Activated naive CD4-positive, alpha-beta T cell (primary cell): ENCODE measurements around the gene TAPBPL.
"Not testable (repeated sequence)": the region's sequence is repeated elsewhere in the genome, so short reads cannot be mapped to it uniquely, and the experiment has no call there.

ENCODE experiments used
- DNase-seq, 4 experiments: peaks; one replicate each; lab custom pipeline; 2025; lab: John Stamatoyannopoulos, UW

TAPBPL gene

DNA sequence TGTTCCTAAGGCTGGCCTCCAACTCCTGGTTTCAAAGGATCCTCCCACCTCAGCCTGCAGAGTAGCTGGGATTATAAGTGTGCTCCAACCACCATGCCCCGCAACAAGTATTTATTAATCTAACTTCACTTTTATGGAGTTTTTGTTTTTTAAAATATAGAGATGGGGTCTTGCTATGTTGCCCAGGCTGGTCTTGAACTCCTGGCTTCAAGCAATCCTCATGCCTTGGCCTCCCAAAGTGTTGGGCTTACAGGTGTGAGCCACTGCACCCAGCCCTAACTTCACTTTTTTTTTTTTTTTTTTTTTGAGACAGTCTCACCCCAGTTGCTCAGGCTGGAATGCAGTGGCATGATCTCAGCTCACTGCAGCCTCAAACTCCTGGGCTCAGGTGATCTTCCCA, 38.8 kb downstream of the TAPBPL start:
- not testable (repeated sequence) for DNase-seq

DNA sequence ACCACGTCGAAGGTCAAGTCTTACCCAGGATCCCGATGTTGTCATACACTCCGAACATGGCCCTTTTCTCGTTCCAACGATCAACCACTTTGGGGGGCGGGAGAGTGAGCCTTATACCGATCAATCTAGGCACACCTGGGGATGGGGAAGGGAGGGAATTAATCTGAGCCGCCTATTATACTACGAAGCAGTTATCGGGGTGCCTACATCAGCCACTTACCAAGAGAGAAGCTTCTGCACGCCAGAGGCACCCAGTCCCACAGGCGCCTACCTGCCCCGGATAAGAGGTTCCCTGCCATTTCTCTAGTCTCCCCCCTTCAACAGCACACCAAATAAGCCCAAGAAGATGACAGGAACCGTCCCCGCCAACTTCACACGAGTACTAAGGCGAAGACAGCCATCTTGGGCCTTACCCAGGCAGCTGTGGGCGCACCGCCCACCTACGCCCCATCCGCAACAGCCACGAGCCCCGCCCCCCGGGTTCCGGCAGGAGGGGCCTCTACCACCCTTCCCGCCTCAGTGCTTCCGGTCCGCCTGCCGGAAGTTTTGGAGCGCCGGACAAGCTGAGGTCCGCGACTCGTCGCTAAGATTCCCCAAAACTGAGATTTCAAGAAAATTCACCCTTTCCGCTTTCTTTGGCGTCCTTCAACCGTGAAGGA, 41.1 kb downstream of the TAPBPL start, which contains the start of gene MRPL51:
MRPL51 (minus strand) TSS at position 425 of the 659 bp plus-strand sequence; CDS start at position 299, 126 bp downstream.
- peak; percentile 81 to 96 (median 90) for DNase-seq

DNA sequence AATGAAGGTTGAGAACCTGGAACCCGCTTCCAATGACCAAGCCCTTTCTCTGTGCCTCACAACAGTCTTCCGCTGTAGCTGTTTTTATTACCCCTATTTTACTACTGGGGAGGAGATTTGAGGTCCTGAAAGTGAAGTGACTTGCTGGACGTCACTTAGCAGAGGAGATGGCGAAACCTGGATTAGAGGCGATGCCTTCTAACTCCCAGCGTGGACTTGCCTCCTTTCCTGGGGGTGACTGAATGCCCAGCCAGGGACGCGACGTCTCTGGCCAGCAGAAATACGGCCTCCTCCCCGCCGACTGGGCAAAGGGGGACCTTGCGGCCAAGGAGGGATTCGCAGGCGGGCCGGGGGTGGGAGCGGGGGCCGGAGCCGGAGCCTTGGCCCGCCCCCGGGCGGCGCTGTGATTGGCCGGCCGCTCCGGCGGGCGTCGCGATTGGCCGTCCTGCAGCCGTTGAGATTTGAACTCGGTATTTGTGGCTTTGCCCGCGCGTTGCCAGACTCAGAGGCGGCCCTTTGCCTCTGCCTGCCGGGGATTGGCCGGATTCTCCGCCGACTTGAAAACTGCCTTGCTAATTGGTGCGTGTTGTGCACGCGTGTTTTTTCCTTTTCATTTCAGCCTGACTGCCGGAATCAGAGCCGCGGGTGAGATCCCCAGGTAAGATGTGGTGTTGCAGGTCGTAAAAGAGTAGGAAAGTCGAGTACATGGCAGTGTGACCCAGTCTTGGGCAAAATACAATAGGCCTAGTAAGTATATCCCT, 41.8 kb downstream of the TAPBPL start, which contains the start of gene NCAPD2:
NCAPD2 (plus strand) TSS at position 606 of the 761 bp plus-strand sequence. CDS start 997 bp downstream, outside the sequence.
- peak; percentile 80 to 89 (median 86) for DNase-seq

DNA sequence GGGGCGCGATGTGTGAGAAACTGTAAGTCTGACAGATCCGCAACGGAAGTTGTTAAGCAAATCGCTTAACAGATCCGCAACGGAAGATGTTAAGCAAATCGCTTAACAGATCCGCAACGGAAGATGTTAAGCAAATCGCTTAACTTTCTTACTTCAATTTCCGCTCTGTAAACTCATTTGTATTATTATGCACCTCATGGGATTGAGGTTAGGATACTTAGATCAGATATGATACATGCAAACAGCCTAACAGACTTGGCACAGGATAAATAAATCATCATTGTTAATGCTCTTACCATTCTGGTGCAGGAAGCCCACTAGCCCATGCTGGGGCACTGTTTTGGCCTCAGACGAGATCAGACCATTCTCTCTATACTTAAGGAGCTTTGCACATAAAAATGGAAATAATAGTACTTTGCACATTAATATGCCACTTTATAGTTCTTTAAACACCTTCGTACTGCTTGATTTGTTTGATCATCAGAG, 42.5 kb downstream of the TAPBPL start:
- no peak for DNase-seq

DNA sequence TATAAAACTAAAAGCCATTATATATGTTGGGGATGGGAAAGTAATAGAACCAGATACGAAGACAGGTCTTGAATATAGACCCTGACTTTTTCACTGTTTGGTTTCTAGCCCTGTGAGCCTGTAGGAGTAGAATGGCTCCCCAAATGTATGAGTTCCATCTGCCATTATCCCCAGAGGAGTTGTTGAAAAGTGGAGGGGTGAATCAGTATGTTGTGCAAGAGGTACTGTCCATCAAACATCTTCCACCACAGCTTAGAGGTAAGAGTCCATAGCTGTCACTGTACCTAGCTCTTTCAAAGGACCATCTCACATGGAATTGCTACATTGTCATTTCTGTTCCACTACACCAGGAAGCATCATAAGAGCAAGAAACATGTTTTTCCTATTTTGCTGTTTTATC, 43.1 kb downstream of the TAPBPL start:
- no peak for DNase-seq

DNA sequence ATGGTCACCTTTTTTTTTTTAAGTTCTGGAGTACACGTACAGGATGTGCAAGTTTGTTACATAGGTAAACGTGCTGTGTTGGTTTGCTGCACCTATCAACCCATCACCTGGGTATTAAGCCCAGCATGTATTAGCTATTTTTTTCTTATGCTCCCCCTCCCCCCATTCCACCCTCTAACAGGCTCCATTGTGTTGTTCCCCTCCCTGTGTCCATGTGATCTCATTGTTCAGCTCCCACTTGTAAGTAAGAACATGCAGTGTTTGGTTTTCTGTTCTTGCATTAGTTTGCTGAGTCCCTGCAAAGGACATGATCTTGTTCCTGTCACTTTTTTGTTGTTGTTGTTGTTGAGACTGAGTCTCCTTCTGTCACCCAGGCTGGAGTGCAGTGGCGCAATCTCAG, 45.4 kb downstream of the TAPBPL start:
- DNase-seq: not testable (repeated sequence)

DNA sequence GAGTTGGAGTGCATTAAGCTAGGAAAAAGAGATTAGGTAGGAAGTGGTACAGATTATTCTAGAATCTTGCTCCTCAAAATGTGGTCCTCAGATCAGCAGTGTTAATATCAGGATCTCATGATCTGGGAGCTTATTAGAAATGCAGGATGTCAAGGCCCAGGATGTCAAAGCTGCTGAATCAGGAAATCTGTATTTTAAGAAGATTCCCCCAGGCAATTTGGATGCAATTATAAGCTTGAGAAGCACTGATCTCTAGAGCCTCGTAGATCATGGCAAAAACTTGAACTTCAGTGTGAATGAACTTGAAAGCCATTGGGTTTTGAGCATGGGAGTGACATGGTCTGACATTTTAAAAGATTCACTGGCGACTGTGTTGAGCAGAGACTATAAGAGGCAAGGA, 48.6 kb downstream of the TAPBPL start:
- no peak for DNase-seq

DNA sequence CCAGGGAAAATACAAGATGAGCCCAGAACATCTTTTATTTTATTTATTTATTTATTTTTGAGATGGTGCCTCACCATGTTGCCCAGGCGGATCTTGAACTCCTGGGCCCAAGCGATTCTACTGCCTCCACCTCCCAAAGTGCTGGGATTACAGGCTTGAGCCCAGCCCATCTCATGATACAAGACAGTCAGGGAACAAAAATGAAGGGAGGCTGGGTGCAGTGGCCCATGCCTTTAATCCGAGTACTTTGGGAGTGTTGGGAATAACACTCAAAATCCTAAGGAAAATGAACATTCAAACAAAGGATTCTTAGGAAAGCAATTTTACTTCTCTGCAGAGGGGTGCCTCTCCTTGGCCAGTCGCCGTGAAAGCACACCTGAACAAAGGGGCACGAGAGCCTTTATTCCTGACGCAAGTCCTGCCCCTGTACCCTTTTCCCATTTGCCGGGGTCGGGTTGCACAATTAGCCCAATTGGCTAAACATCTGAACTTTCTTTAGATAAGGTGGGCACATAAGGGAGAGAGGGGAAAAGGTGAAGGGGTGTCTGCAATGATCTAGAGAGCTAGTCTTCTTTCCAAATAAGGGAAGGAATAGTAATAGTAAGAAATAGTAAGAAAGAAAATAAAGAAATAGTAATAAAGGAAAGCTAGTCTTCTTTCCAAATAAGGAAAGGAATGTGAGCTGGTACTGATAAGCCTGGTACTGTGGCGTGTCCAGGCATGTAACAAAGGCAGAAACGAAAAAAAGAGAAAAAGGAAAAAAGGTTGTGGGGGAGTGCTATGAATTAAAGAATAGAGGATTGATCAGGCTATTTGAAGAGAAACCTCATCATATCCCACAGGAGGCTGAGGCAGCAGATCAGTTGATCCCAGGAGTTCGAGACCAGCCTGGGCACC, 55.5 kb downstream of the TAPBPL start:
- DNase-seq: no peak

DNA sequence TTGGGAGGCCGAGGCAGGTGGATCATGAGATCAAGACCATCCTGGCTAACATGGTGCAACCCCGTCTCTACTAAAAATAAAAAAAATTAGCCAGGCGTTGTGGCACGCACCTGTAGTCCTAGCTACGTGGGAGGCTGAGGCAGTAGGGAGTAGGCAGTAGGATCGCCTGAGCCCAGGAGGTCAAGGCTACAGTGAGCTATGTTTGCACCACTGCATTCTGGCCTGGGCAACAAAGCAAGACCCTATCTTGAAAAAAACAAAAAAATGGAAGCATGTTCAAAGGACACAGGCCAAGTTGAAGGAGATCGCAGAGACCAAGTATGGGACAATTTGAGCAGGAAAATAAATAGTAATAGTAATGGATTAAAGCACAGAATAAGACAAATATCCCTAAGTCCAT, 56.2 kb downstream of the TAPBPL start:
- no peak for DNase-seq
